ENCODE results near the gene ROM1. TPM values are rescaled to one million over a fixed set of nuclear protein-coding genes. Genes with fewer than 3 reads are reported as not detected.
"Not testable (repeated sequence)": the region's sequence is repeated elsewhere in the genome, so short reads cannot be mapped to it uniquely, and the experiment has no call there.

Gene ROM1, protein sequence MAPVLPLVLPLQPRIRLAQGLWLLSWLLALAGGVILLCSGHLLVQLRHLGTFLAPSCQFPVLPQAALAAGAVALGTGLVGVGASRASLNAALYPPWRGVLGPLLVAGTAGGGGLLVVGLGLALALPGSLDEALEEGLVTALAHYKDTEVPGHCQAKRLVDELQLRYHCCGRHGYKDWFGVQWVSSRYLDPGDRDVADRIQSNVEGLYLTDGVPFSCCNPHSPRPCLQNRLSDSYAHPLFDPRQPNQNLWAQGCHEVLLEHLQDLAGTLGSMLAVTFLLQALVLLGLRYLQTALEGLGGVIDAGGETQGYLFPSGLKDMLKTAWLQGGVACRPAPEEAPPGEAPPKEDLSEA
- 4.5 TPM for polyA plus RNA-seq
- long read RNA-seq, donor 1, result 0 reads
- long read RNA-seq, donor 2, partial matches to known transcripts, result 0 of 2 reads
- long read RNA-seq, donor 2, other reads (novel, unspliced or antisense), result 0 of 2 reads
- long read RNA-seq, donor 3, result 0 reads
- long read RNA-seq, donor 4, partial matches to known transcripts, result 0 of 1 reads
- long read RNA-seq, donor 4, other reads (novel, unspliced or antisense), result 0 of 1 reads
- long read RNA-seq, donor 5, partial matches to known transcripts, result 0 of 1 reads
- long read RNA-seq, donor 5, other reads (novel, unspliced or antisense), result 0 of 1 reads
- long read RNA-seq, donor 6, partial matches to known transcripts, result 0 of 2 reads
- long read RNA-seq, donor 6, other reads (novel, unspliced or antisense), result 0 of 2 reads
- long read RNA-seq, donor 7, partial matches to known transcripts, result 0 of 1 reads
- long read RNA-seq, donor 7, other reads (novel, unspliced or antisense), result 0 of 1 reads
- long read RNA-seq, donor 8, partial matches to known transcripts, result 0 of 1 reads
- long read RNA-seq, donor 8, other reads (novel, unspliced or antisense), result 0 of 1 reads
- long read RNA-seq, donor 9, result 0 reads
- long read RNA-seq, donor 10, partial matches to known transcripts, result 0 of 5 reads
- long read RNA-seq, donor 10, other reads (novel, unspliced or antisense), result 0 of 5 reads
- long read RNA-seq, donor 11, result 0 reads

DNA sequence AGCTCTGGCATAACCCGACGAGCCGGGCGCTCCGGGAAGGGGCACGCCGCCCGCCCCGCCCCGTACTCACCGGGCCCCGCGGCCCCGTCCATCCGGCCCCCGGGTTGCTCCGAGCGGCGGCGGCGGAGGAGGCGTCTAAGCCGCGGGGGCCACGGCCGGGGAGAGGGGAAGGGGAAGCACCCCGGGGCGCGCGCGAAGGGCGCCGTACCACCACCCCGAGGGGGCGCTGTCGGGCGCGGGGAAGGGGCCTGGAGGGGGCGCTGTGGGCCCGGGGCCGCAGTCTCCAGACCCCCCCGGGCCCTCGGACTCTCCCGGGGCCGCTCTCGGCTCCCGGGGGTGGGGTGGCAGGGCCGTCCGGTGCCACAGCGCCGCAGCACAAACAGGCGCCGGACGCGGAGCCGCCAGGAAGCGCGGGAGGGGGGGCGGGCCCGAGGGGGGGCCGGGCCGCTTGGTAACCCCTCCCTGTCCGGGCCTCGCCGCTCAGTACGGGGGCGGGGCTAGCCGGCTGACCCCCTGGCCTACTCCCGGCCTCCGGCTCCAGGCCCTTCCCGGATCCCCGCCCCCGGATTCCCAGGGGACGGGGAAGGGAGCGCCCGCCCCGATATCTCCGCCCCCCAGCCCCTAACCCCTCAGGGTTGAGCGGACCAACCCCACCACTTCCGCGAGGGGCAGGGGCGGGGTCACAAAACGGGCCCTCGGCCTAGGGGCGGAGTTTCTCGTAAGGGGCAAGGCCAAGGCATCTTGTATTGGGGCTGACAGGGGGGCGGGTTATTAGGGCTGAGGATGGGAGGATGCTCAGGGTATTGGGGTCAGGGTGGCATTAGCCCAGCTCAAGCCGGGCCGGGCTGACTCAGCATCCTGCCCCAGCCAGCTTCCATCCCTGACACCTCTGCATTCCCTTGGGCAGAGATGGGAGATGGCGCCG lies at the start of gene ROM1, which contains the start of gene EML3:
Gene ROM1, plus strand, starts transcription at position 892 of the 925 bp plus-strand sequence. Its CDS starts 25 bp downstream, at position 917.
Gene EML3, minus strand, starts transcription at position 410 of the 925 bp plus-strand sequence. Its CDS starts 318 bp downstream, at position 92.
- H3K4me1 ChIP-seq (ENCODE audit: control insufficient read depth, insufficient read depth, low read length), result peaks cover 40% of the 10 kb centered on the region
- peak within 1 kb of the TSS; percentile 78 for H3K27ac ChIP-seq (ENCODE audit: low read length)
- peaks cover 37% of the 10 kb centered on the region for H3K36me3 ChIP-seq (ENCODE audit: control insufficient read depth, insufficient read depth, low read length)
- H3K27me3 ChIP-seq (ENCODE audit: control insufficient read depth, insufficient read depth, low read length), result no peaks in the 10 kb centered on the region
- no peaks in the 10 kb centered on the region for H3K9me3 ChIP-seq (ENCODE audit: control insufficient read depth, low read depth, low read length)
- H3K4me3 ChIP-seq (ENCODE audit: low read length), result peak within 1 kb of the TSS; percentile 74
- no CpG with 5 or more reads among the region's 91 CpGs for WGBS (ENCODE audit: insufficient coverage, low lambda C conversion rate)
- peak; percentile 61 to 73 for DNase-seq

- Histone ChIP-seq H3K4me3 (ENCODE audit: low read length) (no peak overlapping the region), H3K4me1 (ENCODE audit: control insufficient read depth, insufficient read depth, low read length) (peaks cover 26% of the 10 kb centered on the region), H3K36me3 (ENCODE audit: control insufficient read depth, insufficient read depth, low read length) (peaks cover 72% of the 10 kb centered on the region), H3K27me3 (ENCODE audit: control insufficient read depth, insufficient read depth, low read length) (no peaks in the 10 kb centered on the region), H3K27ac (ENCODE audit: low read length) (peak overlapping the region; percentile 22), H3K9me3 (ENCODE audit: control insufficient read depth, low read depth, low read length) (no peaks in the 10 kb centered on the region)
- no peak for DNase-seq
- WGBS (ENCODE audit: insufficient coverage, low lambda C conversion rate), result 17% methylated on average over 1 of the region's 5 CpGs
Observed at GRCh38 chr11:62565100-62565802, 47.8 kb upstream of the ROM1 start.

- peaks cover 19% of the 10 kb centered on the region for H3K4me1 ChIP-seq (ENCODE audit: control insufficient read depth, insufficient read depth, low read length)
- DNase-seq, result no peak
- no peak overlapping the region for H3K27ac ChIP-seq (ENCODE audit: low read length)
- no peak overlapping the region for H3K4me3 ChIP-seq (ENCODE audit: low read length)
- no peaks in the 10 kb centered on the region for H3K27me3 ChIP-seq (ENCODE audit: control insufficient read depth, insufficient read depth, low read length)
- 95% methylated on average over 7 of the region's 8 CpGs for WGBS (ENCODE audit: insufficient coverage, low lambda C conversion rate)
- H3K9me3 ChIP-seq (ENCODE audit: control insufficient read depth, low read depth, low read length), result no peaks in the 10 kb centered on the region
- peaks cover 80% of the 10 kb centered on the region for H3K36me3 ChIP-seq (ENCODE audit: control insufficient read depth, insufficient read depth, low read length)
Observed at GRCh38 chr11:62566247-62566646, 46.8 kb upstream of the ROM1 start.

GRCh38 chr11:62567018-62567633 lies 45.9 kb upstream of the ROM1 start:
- peaks cover 84% of the 10 kb centered on the region for H3K36me3 ChIP-seq (ENCODE audit: control insufficient read depth, insufficient read depth, low read length)
- H3K9me3 ChIP-seq (ENCODE audit: control insufficient read depth, low read depth, low read length), result no peaks in the 10 kb centered on the region
- no peak for DNase-seq
- no peak overlapping the region for H3K27ac ChIP-seq (ENCODE audit: low read length)
- WGBS (ENCODE audit: insufficient coverage, low lambda C conversion rate), result no CpG with 5 or more reads among the region's 8 CpGs
- peaks cover 13% of the 10 kb centered on the region for H3K4me1 ChIP-seq (ENCODE audit: control insufficient read depth, insufficient read depth, low read length)
- no peak overlapping the region for H3K4me3 ChIP-seq (ENCODE audit: low read length)
- H3K27me3 ChIP-seq (ENCODE audit: control insufficient read depth, insufficient read depth, low read length), result no peaks in the 10 kb centered on the region

- H3K36me3 ChIP-seq (ENCODE audit: control insufficient read depth, insufficient read depth, low read length), result peaks cover 70% of the 10 kb centered on the region
- WGBS (ENCODE audit: insufficient coverage, low lambda C conversion rate), result no CpG with 5 or more reads among the region's 1 CpG
Observed at GRCh38 chr11:62569611-62570010, 43.4 kb upstream of the ROM1 start.

DNA sequence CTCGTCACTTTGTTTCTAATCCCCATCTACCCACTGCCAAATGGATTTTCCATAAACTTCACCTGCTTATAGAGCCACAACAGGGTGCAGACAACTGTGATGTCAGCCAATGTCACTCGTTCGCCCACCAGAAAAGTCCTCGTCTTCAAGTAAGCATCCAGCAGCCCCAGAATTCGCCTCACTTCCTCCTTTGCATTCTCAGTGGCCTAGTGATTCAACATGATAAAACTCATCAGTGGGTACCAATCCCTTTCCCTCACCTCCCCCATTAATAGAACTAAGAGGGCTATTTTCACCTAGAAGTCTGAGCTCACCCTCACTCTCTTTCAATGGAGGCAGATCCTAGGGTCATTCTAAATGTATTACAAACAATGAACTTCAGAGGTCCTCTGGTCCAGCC lies 42.2 kb upstream of the ROM1 start:
- peaks cover 20% of the 10 kb centered on the region for H3K4me1 ChIP-seq (ENCODE audit: control insufficient read depth, insufficient read depth, low read length)
- not testable (repeated sequence) for H3K4me3 ChIP-seq (ENCODE audit: low read length); H3K27ac ChIP-seq (ENCODE audit: low read length); DNase-seq; H3K9me3 ChIP-seq (ENCODE audit: control insufficient read depth, low read depth, low read length); H3K27me3 ChIP-seq (ENCODE audit: control insufficient read depth, insufficient read depth, low read length)
- H3K36me3 ChIP-seq (ENCODE audit: control insufficient read depth, insufficient read depth, low read length), result peaks cover 68% of the 10 kb centered on the region
- no CpG with 5 or more reads among the region's 5 CpGs for WGBS (ENCODE audit: insufficient coverage, low lambda C conversion rate)

More at GRCh38 chr11:62569611-62570010, 43.4 kb upstream of the ROM1 start:
- H3K27me3 ChIP-seq (ENCODE audit: control insufficient read depth, insufficient read depth, low read length), result no peaks in the 10 kb centered on the region
- no peaks in the 10 kb centered on the region for H3K9me3 ChIP-seq (ENCODE audit: control insufficient read depth, low read depth, low read length)
- DNase-seq, result no peak
- H3K4me3 ChIP-seq (ENCODE audit: low read length), result no peak overlapping the region
- H3K27ac ChIP-seq (ENCODE audit: low read length), result no peak overlapping the region
- peaks cover 15% of the 10 kb centered on the region for H3K4me1 ChIP-seq (ENCODE audit: control insufficient read depth, insufficient read depth, low read length)

DNA sequence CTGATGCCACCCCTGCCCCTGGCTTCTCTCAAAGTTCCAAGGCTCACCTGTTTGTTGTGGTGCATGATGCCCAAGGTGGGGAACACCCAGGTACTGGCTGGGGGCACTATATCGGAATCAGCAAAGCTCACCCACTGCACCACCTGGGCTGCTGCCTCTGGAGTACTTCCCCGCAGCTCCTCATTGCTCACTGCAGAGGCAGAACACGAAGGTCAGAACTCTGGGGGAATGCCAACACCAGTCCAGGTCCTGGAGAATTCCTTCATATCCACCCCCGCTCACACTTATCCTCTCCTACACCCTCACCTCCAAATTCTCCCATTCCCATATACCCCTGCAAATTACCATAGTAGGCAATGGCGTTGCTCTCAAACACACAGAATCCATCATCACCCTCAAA lies 41.6 kb upstream of the ROM1 start:
- Histone ChIP-seq H3K36me3 (ENCODE audit: control insufficient read depth, insufficient read depth, low read length) (peaks cover 68% of the 10 kb centered on the region), H3K4me1 (ENCODE audit: control insufficient read depth, insufficient read depth, low read length) (peaks cover 19% of the 10 kb centered on the region)
- DNase-seq, result not testable (repeated sequence)

GRCh38 chr11:62572431-62572830 lies 40.6 kb upstream of the ROM1 start:
- Histone ChIP-seq H3K4me1 (ENCODE audit: control insufficient read depth, insufficient read depth, low read length) (peaks cover 19% of the 10 kb centered on the region), H3K9me3 (ENCODE audit: control insufficient read depth, low read depth, low read length) (no peaks in the 10 kb centered on the region), H3K27ac (ENCODE audit: low read length) (no peak overlapping the region), H3K27me3 (ENCODE audit: control insufficient read depth, insufficient read depth, low read length) (no peaks in the 10 kb centered on the region), H3K4me3 (ENCODE audit: low read length) (peak overlapping the region; percentile 85), H3K36me3 (ENCODE audit: control insufficient read depth, insufficient read depth, low read length) (peaks cover 68% of the 10 kb centered on the region)
- WGBS (ENCODE audit: insufficient coverage, low lambda C conversion rate), result no CpG with 5 or more reads among the region's 12 CpGs
- no peak for DNase-seq

More for the DNA sequence above, 41.6 kb upstream of the ROM1 start:
- not testable (repeated sequence) for H3K27ac ChIP-seq (ENCODE audit: low read length); H3K9me3 ChIP-seq (ENCODE audit: control insufficient read depth, low read depth, low read length); H3K4me3 ChIP-seq (ENCODE audit: low read length); H3K27me3 ChIP-seq (ENCODE audit: control insufficient read depth, insufficient read depth, low read length)
- no CpG with 5 or more reads among the region's 5 CpGs for WGBS (ENCODE audit: insufficient coverage, low lambda C conversion rate)

Measured in large intestine (tissue), 12 donors.